Stimulated activated CD4-positive, alpha-beta T cell treated with anti-CD3 and anti-CD28 coated beads, Interleukin-15, amount 100 ng/mL, for 1 hour (primary cell): ENCODE data around the gene ABLIM3.
"Not testable (repeated sequence)": the region's sequence is repeated elsewhere in the genome, so short reads cannot be mapped to it uniquely, and the experiment has no call there.

Experiments
- DNase-seq, 2 donors: peaks; one replicate each; pipeline ENCODE4 v3.0.0-alpha.2; 2020; ENCODE audit warnings: low read depth in 1 of 2, low spot score in 1 of 2

ABLIM3 gene

DNA sequence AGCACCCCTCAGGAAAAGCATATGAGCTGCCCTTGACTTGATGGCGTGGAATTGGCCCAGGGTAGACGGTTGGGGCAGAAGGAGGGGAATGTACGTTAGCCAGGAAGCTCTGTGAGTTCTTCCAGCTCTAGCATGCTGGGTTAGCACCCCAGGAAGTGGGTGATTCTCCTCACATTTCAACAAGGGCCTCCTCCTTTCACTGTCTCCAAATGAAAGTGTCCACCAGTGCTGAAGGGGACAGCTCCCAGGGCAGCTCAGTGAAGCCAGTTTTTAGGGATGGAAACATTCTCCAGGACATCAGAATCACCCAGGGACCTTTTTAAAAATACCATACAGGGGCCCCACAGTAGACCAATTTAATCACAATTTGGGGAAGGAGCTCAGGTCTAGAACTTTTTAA is 113.2 kb downstream of the ABLIM3 start:
- DNase-seq: no peak

DNA sequence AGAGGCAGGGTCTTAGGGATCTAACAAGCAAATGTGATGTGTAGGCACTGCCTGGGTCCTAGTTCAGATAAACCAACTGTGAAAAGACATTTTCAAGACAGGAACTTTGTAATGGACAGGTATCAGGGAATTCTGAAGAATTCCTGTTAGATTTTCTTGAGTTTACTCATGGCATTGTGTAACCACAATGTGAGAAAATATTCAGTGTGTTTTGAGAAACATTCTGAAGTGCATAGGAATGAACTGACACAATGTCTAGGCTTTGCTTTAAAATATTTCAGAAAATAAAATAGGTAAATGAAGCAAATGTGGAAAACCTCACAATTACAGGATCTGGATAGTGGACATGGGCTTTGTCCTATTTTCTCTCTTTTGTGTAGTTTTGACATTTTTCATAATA is 115.2 kb downstream of the ABLIM3 start:
- DNase-seq: no peak

DNA sequence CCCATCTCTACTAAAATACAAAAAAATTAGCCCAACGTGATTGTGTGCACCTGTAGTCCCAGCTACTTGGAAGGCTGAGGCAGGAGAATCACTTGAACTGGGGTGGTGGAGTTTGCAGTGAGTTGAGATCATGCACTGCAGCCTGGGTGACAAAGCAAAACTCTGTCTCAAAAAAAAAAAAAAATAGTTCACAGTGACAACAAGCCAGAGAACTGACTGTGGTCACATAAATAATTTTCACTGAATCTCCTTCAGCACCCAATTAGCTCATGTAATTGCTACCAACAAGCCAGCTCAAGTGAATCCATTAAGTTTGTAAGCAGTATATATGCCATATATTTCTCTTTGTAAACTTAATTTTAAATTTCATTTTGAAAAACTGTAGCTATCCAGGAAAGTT is 115.8 kb downstream of the ABLIM3 start:
- no peak for DNase-seq

DNA sequence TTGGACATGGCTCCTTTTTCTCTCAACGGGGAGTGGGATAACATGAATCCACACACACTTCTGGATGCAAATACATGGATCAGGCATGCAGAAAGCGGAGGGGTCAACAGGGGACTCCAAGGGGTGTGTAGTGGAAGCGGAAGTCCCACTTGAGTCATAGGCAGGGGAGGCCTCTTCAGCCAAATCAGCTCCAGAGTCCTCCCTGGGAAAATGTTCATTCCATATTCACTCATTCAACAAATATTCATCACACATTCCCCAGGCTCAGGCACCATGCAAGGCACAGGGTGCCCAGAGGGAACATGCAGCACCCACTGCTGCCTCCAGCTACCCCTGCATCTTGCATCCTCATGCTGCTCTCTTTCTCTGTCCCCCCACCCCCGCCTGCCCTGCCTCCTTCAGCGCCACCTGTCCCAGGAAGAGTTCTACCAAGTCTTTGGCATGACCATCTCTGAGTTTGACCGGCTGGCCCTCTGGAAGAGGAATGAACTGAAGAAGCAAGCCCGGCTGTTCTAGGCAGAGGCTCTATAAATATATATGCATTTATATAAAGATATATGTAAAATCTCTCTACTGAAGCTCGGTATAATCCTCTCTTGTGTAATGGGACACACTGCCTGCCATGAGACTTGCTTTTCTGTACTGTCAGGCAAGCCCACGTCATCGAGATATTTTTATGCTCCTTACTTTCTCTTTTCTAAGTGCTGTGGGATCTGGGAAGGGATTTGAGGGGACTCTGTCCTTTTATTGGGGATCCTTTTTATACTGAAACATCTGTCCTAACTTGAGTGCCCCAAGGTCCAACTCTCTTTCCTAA is 116.8 kb downstream of the ABLIM3 start:
- DNase-seq: no peak

DNA sequence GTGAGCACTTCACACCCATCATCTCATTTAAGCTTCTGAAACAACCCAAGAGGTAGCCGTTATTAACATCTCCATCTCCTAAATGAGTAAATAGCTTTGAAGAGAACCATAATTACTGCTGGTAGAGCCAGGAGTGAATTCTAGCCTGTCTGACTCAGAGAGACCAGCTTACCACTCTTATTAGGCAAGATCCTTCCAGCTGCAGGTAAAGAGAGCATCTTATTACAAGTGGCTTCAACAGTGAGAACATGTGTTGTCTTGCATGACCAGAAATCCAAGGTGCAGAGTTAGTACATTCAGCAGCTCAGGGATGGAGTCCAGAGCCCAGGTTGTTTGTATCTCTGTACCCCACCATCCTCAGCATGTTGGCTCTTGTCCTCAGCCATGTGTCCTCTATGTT is 119.5 kb downstream of the ABLIM3 start:
- DNase-seq: no peak

DNA sequence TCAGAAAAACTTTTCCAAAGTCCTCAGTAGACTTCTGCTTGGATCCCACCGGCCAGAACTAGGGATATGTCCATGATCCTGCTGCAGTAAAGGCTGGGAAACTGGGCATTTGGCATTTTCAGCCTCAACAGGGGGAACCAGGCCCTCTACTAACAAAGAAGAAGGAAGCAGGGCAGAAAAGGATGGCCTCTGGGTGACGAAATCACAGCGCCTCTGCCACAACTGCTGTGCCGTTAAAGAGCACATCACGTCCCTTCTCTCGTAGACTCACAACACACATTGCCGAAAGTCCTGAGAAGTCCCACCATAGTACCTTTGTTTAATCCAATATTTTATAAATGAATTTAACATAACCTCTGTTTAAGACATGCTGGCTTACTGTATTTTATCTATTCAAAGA is 120.0 kb downstream of the ABLIM3 start:
- no peak for DNase-seq

DNA sequence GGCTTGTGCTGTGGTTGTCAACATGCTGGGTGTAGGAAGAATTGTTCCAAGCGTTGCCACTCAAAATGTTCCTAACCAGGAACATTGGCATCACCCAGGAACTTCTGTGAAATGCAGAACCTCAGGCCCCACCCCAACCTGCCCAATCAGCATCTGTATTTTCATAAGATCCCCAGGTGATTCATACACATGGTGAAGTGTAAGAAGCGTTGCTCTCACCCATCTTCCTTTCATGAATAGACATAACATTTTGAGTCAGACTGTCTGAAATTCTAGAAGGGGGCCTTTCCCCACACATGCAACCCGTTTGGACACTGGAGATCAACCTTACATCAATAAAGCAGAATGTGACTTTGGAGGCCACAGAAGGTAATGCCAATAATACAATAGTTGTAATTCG is 121.0 kb downstream of the ABLIM3 start:
- no peak for DNase-seq

DNA sequence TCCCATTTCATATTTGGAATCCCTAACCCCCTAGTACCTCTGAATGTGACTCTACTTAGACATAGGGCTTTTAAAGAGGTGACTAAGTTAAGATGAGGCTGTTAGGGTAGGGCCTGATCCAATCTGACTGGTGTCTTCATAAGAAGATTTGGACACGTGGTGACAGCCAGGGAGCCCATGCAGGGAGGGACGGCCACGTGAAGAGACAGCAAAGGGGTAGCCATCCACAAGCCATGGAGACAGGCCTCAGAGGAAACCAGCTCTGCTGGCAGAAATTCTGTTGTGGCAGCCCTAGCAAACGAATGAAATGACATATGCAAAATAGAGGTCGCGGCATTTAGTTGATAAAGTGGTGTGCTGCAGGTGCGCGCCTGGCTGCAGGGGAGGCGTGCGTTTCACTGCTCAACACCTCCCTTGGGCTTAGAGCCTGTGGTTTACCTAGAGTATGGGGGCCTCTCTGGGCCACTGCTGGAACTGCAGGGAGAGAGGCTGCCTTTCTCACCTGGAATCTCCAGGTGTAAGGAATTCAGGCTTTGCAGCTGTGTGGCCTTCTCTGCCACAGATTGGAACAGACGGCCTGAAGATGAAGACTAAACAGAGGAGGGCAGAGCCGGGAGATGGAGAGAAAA is 123.3 kb downstream of the ABLIM3 start:
- DNase-seq: peak; percentile 20 to 27

DNA sequence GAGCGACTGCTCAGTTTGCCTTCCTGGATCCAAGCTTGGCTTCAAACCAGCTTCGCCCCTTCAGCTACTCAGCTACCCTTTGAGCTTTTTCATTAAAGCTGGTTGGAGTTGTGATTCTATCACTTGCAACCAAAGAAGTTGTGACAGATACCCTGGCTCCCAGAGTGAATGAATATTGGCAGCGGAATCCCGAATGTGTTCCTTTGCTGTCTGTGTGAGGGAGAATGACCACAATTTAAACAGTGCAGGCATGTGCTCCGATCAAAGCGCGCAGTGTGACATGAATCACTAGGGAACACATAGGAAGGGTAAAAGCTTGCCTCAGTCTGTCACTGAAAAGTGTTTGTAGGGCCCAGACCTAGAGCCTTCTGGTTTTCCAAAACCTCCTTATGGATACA is 123.8 kb downstream of the ABLIM3 start:
- DNase-seq: no peak

DNA sequence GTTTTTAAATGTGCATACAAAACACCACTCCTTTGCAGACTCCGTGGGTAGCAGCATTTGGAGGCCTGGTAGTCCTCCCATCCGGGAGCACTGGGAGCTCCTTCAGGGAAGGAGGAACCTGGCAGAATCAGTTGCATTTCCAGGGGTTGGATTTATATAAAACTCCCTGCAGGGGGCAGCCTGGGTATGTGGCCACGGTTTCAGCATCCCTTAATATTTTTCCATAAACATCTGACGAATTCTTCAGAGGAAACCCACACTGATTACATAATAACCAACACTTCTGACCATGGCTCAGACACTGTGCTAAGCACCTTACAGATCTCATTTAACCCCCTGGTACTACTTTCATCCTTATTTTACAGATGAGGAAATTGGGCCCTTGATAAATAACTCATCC is 124.3 kb downstream of the ABLIM3 start:
- DNase-seq: no peak

DNA sequence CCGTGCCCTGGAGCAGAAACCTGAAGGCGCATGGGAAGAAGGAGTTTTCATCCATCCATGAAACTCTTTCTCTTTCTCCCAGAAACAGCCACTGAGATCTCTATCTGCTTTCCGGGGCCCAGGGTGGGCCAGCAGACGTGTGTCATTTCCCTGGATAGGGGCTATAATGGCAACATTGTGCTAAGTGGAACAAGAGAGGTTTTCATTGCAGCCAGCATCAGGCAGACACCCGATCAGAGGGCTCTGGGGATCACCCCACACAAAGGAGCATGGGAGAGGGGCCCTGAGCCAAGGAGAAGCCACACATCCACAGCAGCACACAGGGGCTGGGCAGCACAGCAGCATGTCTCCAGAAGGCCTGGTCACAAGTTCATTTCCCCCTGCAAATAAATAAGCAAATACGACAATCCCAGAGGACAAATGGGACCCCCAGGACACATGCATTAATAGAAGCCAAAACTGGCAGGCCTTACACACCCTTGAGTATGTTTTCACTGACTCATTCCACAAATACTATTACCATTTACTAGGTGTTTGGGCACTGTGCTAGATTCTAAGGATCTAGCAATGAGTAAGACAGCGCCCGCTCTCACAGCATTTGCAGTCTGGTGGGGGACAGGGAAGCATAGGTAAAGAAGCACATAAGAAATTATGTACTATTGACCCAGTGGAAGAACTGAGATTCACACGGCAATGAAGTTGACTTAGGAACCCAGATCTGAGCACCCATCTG is 126.1 kb downstream of the ABLIM3 start:
- no peak for DNase-seq

DNA sequence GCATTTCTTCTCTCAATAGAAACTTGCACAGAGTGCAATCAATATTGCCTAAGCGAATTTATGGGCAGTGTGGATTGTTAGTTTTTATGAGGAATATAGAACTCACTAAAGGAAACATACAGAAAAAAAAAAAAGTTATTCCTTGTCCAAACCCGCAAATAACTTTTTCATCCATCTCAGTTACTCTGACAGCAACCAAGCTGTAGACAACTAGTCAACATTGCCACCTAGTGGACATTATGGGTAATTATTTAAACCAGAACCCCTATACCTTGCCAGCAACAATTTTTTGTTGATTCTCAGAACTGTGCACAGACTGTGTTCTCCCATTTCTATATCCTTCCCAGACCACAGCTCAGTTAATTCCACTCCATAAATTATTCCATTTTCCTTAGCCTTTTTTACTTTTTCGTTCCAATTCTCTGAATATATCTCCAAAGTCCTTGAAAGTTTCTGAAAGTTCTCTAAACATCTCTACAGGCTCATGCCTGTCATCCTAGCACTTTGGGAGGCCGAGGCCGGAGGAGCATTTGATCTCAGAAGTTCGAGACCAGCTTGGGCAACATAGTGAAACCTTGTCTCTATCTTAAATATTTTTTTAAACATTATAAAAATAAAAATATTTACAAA is 127.8 kb downstream of the ABLIM3 start:
- no peak for DNase-seq

DNA sequence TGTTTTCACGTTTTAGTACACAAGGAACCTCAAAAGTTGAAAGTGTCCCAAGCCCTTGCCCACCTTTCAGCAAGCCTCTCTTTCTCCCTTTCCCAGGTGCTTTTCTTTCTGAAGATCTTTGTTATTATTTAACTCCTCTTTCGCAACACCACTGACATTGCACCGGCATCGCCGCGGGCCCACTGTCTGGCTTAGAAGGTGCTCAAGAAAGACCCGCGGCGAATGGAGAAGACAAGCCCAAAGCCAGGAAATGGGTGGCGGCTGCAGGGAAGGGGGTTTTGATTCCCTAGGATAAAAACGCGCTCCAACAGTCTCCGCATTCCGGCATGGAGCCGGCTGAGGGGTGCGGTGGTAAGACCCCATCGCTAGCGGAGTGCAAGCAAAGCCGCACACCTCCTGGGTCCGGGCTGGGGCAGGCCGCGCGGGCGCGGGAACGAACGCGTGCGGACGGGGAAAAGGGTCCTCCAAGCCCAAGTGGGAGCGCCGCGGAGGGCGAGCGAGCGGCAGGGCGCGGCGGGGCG is 130.0 kb downstream of the ABLIM3 start:
- no peak for DNase-seq

DNA sequence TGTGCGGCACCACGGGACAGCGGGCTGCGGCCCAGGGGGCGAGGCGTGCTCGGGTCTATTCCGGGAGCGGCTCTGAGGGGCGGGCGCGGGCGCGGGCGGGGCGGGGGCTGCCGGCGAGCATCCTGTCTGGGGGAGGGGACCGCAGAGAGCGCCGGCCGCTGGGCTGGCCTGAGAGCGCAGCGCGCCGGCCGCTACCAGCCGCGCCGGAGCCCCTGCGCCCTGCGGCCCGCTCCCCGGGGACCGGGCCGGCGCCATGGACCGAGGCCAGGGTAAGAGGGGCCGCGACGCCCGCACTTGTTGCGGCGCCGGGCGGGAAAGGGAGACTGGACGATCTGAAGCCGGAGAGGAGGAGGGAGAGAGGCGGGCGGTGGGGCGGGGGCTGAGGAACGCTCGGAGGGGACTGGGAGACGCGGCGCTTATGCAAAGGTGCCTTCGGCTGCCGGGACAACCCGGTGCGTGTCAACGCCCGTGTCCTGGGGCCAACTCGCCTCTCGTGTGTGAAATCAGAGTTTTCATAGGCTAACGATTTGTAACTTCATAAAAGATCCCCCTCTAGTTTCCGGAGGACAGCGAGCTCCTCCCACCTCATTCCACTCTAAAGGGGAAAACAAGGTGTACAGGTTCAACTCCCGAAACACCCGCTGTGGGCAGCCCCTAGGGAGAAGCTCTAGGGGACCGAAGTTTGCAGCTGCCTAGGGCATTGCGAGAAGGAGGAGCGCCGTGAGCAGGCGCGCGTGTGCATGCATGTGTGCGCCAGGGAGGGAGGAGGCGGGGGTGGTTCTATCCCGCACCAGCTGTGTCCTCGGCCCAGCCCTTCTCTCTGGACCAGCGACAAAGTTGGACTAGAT is 130.6 kb downstream of the ABLIM3 start, which contains the start of gene AFAP1L1:
Gene AFAP1L1, plus strand, starts transcription at position 144 of the 848 bp plus-strand sequence. Its CDS starts 110 bp downstream, at position 254.
- DNase-seq: no peak

DNA sequence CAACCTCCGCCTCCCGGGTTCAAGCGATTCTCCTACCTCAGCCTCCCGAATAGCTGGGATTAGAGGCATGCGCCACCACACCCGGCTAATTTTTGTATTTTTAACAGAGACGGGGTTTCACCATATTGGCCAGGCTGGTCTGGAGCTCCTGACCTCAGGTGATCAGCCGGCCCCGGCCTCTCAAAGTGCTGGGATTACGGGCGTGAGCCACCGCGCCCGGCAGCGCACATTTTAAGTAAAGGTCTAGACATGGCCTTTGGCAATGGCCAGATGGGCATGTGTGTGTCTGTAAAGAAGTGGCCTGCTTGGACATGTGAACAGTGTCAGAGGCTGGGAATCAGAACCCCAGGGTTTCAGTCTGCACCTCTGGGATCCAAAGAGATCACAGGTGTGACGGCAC is 131.5 kb downstream of the ABLIM3 start:
- not testable (repeated sequence) for DNase-seq

DNA sequence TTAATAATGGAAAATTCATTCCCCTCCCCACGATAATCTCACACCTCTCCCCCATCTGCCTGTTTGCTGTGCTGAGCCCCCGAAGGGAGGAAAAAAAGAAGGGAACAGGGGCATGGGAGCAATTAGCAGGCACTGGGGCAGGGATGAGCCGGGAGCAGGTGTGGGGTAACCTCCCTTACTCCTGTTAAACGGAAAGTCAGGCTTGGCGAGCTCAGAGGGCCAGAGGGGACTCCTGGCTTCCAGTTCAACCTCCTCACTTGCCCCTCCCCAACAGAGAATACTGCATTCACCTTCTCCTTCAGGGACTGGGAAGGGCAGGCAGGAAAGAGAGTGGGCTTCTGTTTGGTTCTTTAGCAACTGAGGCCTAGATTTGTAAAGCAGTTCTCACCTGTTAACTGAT is 131.9 kb downstream of the ABLIM3 start:
- no peak for DNase-seq

DNA sequence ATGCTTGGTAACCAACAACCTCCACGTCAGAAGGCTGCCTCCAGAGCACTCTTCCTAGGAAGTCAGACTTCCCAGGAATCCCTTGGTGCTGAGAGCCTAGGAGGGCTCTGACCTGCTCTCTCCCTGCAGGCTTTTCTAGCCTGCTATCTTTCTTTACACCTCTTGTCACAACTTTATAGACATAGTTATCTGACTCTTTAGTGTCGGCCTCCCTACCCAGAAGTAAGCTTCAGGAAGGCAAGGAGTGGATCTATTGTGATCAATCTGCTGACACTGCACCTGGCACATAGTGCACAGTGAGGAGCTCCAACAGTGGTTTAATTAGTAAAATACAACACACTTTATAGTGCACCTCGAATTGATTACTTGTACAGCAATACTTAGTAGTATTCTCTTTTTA is 132.7 kb downstream of the ABLIM3 start:
- no peak for DNase-seq

DNA sequence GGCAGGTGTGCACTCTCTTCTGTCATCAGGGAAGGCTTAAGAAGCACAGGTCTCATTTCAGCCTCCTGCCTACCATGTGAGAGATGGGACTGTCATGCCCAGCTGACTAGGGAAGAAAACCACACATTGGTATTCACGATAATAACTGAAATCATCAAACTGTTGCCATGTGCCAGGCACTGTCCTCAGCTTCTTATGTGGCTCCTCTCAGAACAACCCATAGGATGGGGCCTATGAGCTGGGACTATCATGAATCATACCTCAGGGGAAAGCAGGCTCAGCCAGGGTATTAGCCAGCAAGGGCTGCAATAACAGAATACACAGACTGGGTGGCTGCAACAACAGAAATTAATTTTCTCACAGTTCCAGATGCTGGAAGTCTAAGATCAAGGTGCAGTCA is 133.6 kb downstream of the ABLIM3 start:
- DNase-seq: no peak

DNA sequence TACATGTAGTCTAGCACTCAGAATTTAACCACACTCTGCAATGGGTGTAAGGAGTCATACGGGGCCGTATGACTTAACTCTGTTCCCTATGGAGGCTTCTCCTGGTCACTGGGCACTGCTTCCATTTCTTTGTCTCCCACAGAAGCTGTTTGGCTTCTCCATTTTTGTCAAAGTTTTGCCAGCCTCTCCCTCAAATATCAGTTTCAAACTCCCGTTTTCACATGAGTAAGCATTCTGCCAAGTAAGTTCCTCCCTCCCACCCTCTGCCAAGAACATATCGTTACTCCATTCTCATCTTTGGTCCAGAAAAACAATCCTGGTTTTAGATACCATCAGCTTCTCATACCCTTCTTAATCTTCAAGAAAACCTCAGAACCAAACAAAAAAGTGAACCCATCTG is 136.5 kb downstream of the ABLIM3 start:
- no peak for DNase-seq

DNA sequence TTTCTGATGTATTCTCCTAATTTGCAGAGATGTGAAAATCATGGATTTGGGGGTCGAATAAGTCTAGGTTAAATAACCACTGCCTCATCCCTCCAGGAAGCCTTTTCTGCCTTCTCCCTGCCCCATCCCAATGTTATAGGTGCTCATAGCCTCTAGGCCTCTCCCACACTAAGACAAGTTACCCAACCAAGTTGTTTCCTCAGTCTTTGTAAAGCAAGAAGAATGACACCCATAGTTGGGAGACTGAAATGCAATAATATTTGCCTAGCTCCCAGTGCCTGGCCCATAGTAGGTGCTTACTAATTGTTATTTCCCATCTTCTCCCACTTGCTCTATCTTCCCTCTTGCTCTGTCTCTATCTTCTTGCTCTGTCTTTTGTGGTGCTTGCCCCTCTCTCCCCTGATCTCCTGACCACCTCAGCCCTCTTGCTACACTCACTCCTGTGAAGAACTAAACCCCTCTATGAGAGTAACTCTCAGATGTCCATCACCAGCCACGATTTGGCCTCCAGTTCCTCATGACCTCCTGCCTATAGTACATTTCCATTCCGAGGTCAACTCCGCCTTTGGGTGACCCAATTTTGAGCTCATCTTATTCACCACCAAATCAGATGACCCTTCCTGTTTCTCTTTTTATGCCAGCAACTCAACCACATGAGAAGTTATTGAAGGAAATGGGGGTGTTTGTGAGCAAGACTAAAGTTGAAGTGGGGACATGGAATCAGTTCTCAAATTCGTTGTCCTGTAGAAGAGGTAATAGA is 137.3 kb downstream of the ABLIM3 start:
- no peak for DNase-seq
